Measurements from ENCODE around the gene CNNM3.

Gene CNNM3

GRCh38 chr2:96852667-96853066, 36.6 kb downstream of the CNNM3 start:
- no peak for TF ChIP-seq CTCF (IDR thresholded peaks at IDR 0.05; ENCODE audit: insufficient read depth, low read length, poor library complexity, severe bottlenecking)
- DNase-seq (ENCODE audit: extremely low read depth, insufficient read length) = no peak
- H3K36me3 ChIP-seq (ENCODE audit: control insufficient read depth, insufficient read depth, low read length) = peaks cover 13% of the 10 kb centered on the region
- H3K27me3 ChIP-seq (replicated peaks; ENCODE audit: control insufficient read depth, insufficient read depth, low read length) = no peaks in the 10 kb centered on the region
- H3K4me3 ChIP-seq (replicated peaks; ENCODE audit: low read depth, low read length) = no peak overlapping the region

- H3K36me3 ChIP-seq (ENCODE audit: control insufficient read depth, insufficient read depth, low read length) = peaks cover 10% of the 10 kb centered on the region
- DNase-seq (ENCODE audit: extremely low read depth, insufficient read length) = no peak
- no peak for TF ChIP-seq CTCF (IDR thresholded peaks at IDR 0.05; ENCODE audit: insufficient read depth, low read length, poor library complexity, severe bottlenecking)
- H3K4me3 ChIP-seq (replicated peaks; ENCODE audit: low read depth, low read length) = no peak overlapping the region
- no peaks in the 10 kb centered on the region for H3K27me3 ChIP-seq (replicated peaks; ENCODE audit: control insufficient read depth, insufficient read depth, low read length)
These were observed 37.3 kb downstream of the CNNM3 start for GRCh38 chr2:96853321-96853720.

- Histone ChIP-seq H3K36me3 (ENCODE audit: control insufficient read depth, insufficient read depth, low read length) (peaks cover 10% of the 10 kb centered on the region), H3K27me3 (replicated peaks; ENCODE audit: control insufficient read depth, insufficient read depth, low read length) (no peaks in the 10 kb centered on the region), H3K4me3 (replicated peaks; ENCODE audit: low read depth, low read length) (peak overlapping the region; percentile 86)
- DNase-seq (ENCODE audit: extremely low read depth, insufficient read length) = no peak
- TF ChIP-seq CTCF (IDR thresholded peaks at IDR 0.05; ENCODE audit: insufficient read depth, low read length, poor library complexity, severe bottlenecking) = no peak
These were observed 41.0 kb downstream of the CNNM3 start for GRCh38 chr2:96856776-96857666.

- Histone ChIP-seq H3K27me3 (replicated peaks; ENCODE audit: control insufficient read depth, insufficient read depth, low read length) (no peaks in the 10 kb centered on the region), H3K4me3 (replicated peaks; ENCODE audit: low read depth, low read length) (peak within 1 kb of the TSS; percentile 86), H3K36me3 (ENCODE audit: control insufficient read depth, insufficient read depth, low read length) (peaks cover 9% of the 10 kb centered on the region)
- peak; percentile 99 for DNase-seq (ENCODE audit: extremely low read depth, insufficient read length)
- peak; percentile 76 for TF ChIP-seq CTCF (IDR thresholded peaks at IDR 0.05; ENCODE audit: insufficient read depth, low read length, poor library complexity, severe bottlenecking)
These were observed 41.8 kb downstream of the CNNM3 start, which contains the start of gene ANKRD39 for GRCh38 chr2:96857667-96858372. Gene ANKRD39 (minus strand): TSS chr2:96858016. CDS start chr2:96857987, 29 bp downstream.

GRCh38 chr2:96859099-96859649, 43.1 kb downstream of the CNNM3 start:
- H3K27me3 ChIP-seq (replicated peaks; ENCODE audit: control insufficient read depth, insufficient read depth, low read length) = no peaks in the 10 kb centered on the region
- no peak overlapping the region for H3K4me3 ChIP-seq (replicated peaks; ENCODE audit: low read depth, low read length)
- DNase-seq (ENCODE audit: extremely low read depth, insufficient read length) = no peak

More at GRCh38 chr2:96859099-96859649, 43.1 kb downstream of the CNNM3 start:
- peaks cover 15% of the 10 kb centered on the region for H3K36me3 ChIP-seq (ENCODE audit: control insufficient read depth, insufficient read depth, low read length)
- no peak for TF ChIP-seq CTCF (IDR thresholded peaks at IDR 0.05; ENCODE audit: insufficient read depth, low read length, poor library complexity, severe bottlenecking)

Measured in GM06990 (cell line).